ENCODE results near the gene SLC29A1.
A peak's percentile ranks its signal among the peaks of the same experiment; 100 is the strongest.

The SLC29A1 gene

DNA sequence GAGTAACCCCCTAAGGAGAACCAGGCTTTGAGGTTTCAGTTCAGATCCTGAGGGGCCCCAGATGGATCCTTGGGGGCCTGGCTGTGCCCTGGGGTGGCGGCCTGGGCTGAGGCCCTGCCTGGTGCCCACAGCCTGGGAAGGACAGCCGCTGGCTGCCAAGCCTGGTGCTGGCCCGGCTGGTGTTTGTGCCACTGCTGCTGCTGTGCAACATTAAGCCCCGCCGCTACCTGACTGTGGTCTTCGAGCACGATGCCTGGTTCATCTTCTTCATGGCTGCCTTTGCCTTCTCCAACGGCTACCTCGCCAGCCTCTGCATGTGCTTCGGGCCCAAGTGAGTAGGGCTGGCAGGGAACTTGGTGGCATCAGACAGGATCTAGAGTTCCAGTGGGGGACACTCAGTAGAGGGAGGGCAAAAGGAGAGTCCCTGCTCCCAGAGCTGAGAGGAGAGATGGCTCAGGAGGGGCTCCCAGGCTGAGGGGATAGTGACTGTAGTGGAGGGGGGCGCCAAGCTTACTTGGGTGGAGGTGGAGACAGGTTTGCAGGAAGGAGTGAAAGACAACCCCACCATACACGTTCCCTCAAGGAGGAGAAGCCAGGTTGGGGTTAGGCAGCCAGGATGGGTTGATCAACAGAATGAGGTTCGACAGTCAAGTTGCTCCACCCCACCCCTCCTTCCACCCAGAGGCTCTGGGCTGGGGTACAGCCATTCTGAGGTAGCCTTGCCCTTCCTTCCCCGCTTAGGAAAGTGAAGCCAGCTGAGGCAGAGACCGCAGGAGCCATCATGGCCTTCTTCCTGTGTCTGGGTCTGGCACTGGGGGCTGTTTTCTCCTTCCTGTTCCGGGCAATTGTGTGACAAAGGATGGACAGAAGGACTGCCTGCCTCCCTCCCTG lies 9.5 kb downstream of the SLC29A1 start:
- H3K36me3 ChIP-seq (ENCODE audit: low read depth), result peaks cover 32% of the 10 kb centered on the region
- no peak for ATAC-seq (ENCODE audit: low read depth)
- peaks cover 7% of the 10 kb centered on the region for H3K4me1 ChIP-seq (ENCODE audit: insufficient read depth, poor library complexity, severe bottlenecking)

DNA sequence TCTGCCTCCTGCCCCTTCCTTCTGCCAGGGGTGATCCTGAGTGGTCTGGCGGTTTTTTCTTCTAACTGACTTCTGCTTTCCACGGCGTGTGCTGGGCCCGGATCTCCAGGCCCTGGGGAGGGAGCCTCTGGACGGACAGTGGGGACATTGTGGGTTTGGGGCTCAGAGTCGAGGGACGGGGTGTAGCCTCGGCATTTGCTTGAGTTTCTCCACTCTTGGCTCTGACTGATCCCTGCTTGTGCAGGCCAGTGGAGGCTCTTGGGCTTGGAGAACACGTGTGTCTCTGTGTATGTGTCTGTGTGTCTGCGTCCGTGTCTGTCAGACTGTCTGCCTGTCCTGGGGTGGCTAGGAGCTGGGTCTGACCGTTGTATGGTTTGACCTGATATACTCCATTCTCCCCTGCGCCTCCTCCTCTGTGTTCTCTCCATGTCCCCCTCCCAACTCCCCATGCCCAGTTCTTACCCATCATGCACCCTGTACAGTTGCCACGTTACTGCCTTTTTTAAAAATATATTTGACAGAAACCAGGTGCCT lies 10.2 kb downstream of the SLC29A1 start:
- TF ChIP-seq, protein P1, sequence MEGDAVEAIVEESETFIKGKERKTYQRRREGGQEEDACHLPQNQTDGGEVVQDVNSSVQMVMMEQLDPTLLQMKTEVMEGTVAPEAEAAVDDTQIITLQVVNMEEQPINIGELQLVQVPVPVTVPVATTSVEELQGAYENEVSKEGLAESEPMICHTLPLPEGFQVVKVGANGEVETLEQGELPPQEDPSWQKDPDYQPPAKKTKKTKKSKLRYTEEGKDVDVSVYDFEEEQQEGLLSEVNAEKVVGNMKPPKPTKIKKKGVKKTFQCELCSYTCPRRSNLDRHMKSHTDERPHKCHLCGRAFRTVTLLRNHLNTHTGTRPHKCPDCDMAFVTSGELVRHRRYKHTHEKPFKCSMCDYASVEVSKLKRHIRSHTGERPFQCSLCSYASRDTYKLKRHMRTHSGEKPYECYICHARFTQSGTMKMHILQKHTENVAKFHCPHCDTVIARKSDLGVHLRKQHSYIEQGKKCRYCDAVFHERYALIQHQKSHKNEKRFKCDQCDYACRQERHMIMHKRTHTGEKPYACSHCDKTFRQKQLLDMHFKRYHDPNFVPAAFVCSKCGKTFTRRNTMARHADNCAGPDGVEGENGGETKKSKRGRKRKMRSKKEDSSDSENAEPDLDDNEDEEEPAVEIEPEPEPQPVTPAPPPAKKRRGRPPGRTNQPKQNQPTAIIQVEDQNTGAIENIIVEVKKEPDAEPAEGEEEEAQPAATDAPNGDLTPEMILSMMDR (IDR thresholded peaks at IDR 0.05; ENCODE audit: poor library complexity, severe bottlenecking), result no peak
- Histone ChIP-seq H3K4me3 (ENCODE audit: severe bottlenecking) (no peak overlapping the region), H3K36me3 (ENCODE audit: low read depth) (peaks cover 32% of the 10 kb centered on the region), H3K27ac (ENCODE audit: poor library complexity, severe bottlenecking) (peak overlapping the region; percentile 64), H3K9me3 (ENCODE audit: severe bottlenecking) (no peaks in the 10 kb centered on the region), H3K4me1 (ENCODE audit: insufficient read depth, poor library complexity, severe bottlenecking) (peaks cover 7% of the 10 kb centered on the region), H3K27me3 (ENCODE audit: insufficient read depth, poor library complexity, severe bottlenecking) (no peaks in the 10 kb centered on the region)
- ATAC-seq (ENCODE audit: low read depth) (no peak), DNase-seq (ENCODE audit: low spot score) (no peak)

More for the DNA sequence above, 9.5 kb downstream of the SLC29A1 start:
- Histone ChIP-seq H3K4me3 (ENCODE audit: severe bottlenecking) (no peak overlapping the region), H3K9me3 (ENCODE audit: severe bottlenecking) (no peaks in the 10 kb centered on the region), H3K27ac (ENCODE audit: poor library complexity, severe bottlenecking) (peak overlapping the region; percentile 64), H3K27me3 (ENCODE audit: insufficient read depth, poor library complexity, severe bottlenecking) (no peaks in the 10 kb centered on the region)
- TF ChIP-seq, protein P1 (IDR thresholded peaks at IDR 0.05; ENCODE audit: poor library complexity, severe bottlenecking), result no peak
- DNase-seq (ENCODE audit: low spot score), result no peak

DNA sequence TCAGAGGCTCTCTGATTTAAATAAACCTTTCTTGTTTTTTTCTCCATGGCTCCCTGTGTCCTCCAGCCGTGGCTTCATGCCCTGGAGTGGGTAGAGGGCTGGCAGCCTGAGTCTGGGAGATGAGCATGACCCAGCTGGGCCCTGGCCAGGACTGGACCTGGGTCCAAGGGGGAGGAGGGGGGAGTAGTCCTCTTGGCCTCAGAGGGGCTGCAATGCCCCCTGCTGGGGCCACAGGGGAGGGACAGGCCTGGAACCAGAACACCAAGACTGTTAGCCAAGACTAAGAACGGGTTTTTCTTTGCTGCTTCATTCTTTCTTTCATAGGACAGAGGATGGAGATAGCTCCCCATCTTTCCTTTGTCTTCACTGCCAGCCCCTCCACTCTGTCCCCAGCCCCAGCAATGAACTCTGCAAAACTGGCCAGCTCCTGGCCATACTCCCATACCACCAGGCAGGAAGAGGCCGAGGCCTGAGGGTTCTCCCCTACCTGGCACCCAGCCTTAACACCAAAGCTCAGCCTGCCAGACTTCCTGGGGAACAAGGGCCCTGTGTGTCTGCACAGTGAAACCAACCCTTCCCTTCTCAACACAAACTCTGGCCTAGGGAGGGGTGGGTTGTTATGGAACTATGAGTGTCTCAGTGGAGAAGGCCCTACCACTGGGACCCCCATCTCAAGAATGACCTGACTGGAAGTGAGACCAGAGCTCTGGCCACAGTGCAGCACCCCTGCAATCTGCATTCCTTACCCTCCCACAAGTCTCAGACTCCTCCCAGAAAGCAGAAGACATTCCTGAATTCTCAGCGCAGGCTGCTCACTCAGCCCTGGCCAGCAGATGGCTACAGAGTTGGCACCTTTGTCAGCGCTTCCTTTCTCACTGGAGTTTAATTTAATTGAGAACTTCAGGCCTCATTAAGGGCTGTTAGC lies 11.0 kb downstream of the SLC29A1 start:
- Histone ChIP-seq H3K27me3 (ENCODE audit: insufficient read depth, poor library complexity, severe bottlenecking) (no peaks in the 10 kb centered on the region), H3K27ac (ENCODE audit: poor library complexity, severe bottlenecking) (peak overlapping the region; percentile 64), H3K9me3 (ENCODE audit: severe bottlenecking) (no peaks in the 10 kb centered on the region), H3K4me1 (ENCODE audit: insufficient read depth, poor library complexity, severe bottlenecking) (peaks cover 7% of the 10 kb centered on the region), H3K36me3 (ENCODE audit: low read depth) (peaks cover 32% of the 10 kb centered on the region), H3K4me3 (ENCODE audit: severe bottlenecking) (no peak overlapping the region)
- TF ChIP-seq, protein P1 (IDR thresholded peaks at IDR 0.05; ENCODE audit: poor library complexity, severe bottlenecking), result peak; percentile 38
- DNase-seq (ENCODE audit: low spot score) (peak; percentile 48), ATAC-seq (ENCODE audit: low read depth) (peak; percentile 28; the same call in 1 of the 3 replicates)

DNA sequence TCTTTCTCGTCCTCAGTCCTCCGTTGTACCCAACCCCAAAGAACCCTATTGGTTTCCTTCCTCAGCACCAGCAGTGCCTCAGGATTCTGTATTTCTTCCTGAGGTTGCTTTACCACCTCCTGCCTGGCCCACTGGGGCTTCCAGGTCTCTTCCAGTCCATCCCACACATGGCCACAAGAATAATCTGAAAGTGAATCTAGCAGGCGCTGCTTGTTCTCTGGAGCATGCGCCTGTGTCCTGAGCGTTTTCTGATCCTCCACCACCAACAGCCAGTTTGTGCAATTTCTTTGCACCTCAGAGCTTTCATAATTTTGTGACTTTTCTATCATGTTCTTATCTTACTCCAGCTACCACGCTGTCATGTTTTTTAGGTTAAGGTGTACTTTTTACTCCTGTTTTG lies 11.9 kb downstream of the SLC29A1 start:
- Histone ChIP-seq H3K9me3 (ENCODE audit: severe bottlenecking) (no peaks in the 10 kb centered on the region), H3K36me3 (ENCODE audit: low read depth) (peaks cover 27% of the 10 kb centered on the region), H3K4me1 (ENCODE audit: insufficient read depth, poor library complexity, severe bottlenecking) (peaks cover 7% of the 10 kb centered on the region), H3K27ac (ENCODE audit: poor library complexity, severe bottlenecking) (peak overlapping the region; percentile 64), H3K4me3 (ENCODE audit: severe bottlenecking) (no peak overlapping the region), H3K27me3 (ENCODE audit: insufficient read depth, poor library complexity, severe bottlenecking) (no peaks in the 10 kb centered on the region)
- ATAC-seq (ENCODE audit: low read depth) (no peak), DNase-seq (ENCODE audit: low spot score) (peak; percentile 23)
- TF ChIP-seq, protein P1 (IDR thresholded peaks at IDR 0.05; ENCODE audit: poor library complexity, severe bottlenecking), result no peak
